PC-3 (cell line): ENCODE measurements around the gene LARP4B. TPM values are rescaled to one million over a fixed set of nuclear protein-coding genes. Genes with fewer than 3 reads are reported as not detected.
"Not testable (repeated sequence)": the region's sequence is repeated elsewhere in the genome, so short reads cannot be mapped to it uniquely, and the experiment has no call there.

Source experiments
- ATAC-seq: fragments of 200-7000 bp; cut with Tn5 transposase; 2 replicates; pipeline ENCODE4 v1.9.1; 2020; ENCODE audit warnings: mild to moderate bottlenecking, moderate library complexity
- BruUV-seq: library from RNA; stranded (reverse); fragments of 400-500 nt; replicated peaks from 2 replicates; lab custom pipeline; 2021; lab: Mats Ljungman, UMichigan
- CTCF ChIA-PET: fragments of 300-600 bp; sonication (Branson Sonifier 250); formaldehyde crosslinking; loops from one replicate; lab custom pipeline; 2022; ENCODE audit warnings: antibody characterized with exemption; lab: Charles Lee
- POLR2A ChIA-PET: fragments of 300-600 bp; sonication (Branson Sonifier 250); formaldehyde crosslinking; loops from one replicate; lab custom pipeline; 2022; ENCODE audit warnings: antibody characterized with exemption; ENCODE audit not compliant: unreplicated experiment; lab: Charles Lee
- DNase-seq: peaks from one replicate; pipeline ENCODE4 v3.0.0-alpha.2; 2015
- H2AFZ ChIP-seq: fragments of 300-600 bp; sonication (generic); 2 replicates; pipeline ENCODE4 v1.6.0; 2016; ENCODE audit warnings: antibody characterized with exemption, low read length
- H3F3A ChIP-seq: fragments of 300-600 bp; sonication (generic); one replicate; pipeline ENCODE4 v1.6.0; 2017; ENCODE audit warnings: antibody characterized with exemption, low read length, control low read depth, mild to moderate bottlenecking; ENCODE audit not compliant: unreplicated experiment
- H3K27ac ChIP-seq: fragments of 300-600 bp; sonication (generic); 2 replicates; pipeline ENCODE4 v1.5.1; 2016; ENCODE audit warnings: mild to moderate bottlenecking, low read length
- H3K27me3 ChIP-seq: fragments of 300-600 bp; sonication (generic); 2 replicates; pipeline ENCODE4 v1.6.1; 2016; ENCODE audit warnings: low read length, mixed read lengths
- H3K36me3 ChIP-seq: fragments of 300-600 bp; sonication (generic); 2 replicates; pipeline ENCODE4 v1.6.1; 2016; ENCODE audit warnings: low read depth, mixed run types, low read length, mixed read lengths
- H3K4me1 ChIP-seq: fragments of 300-600 bp; sonication (generic); 2 replicates; pipeline ENCODE4 v1.5.1; 2016; ENCODE audit warnings: low read length; ENCODE audit not compliant: insufficient read depth
- H3K4me2 ChIP-seq: fragments of 300-600 bp; sonication (generic); 2 replicates; pipeline ENCODE4 v1.6.0; 2016; ENCODE audit warnings: low read length
- H3K4me3 ChIP-seq: fragments of 300-600 bp; sonication (generic); 2 replicates; pipeline ENCODE4 v1.5.1; 2016; ENCODE audit warnings: mild to moderate bottlenecking, low read length, mixed read lengths
- H3K79me2 ChIP-seq: fragments of 300-600 bp; sonication (generic); 2 replicates; pipeline ENCODE4 v1.6.1; 2017; ENCODE audit warnings: low read length, mixed read lengths
- H3K9ac ChIP-seq: fragments of 300-600 bp; sonication (generic); 2 replicates; pipeline ENCODE4 v1.6.0; 2016; ENCODE audit warnings: mild to moderate bottlenecking, low read length
- H3K9me2 ChIP-seq: fragments of 300-600 bp; sonication (generic); replicated peaks from 2 replicates; pipeline ENCODE4 v1.6.1; 2016; ENCODE audit warnings: mixed run types, low read length, mixed read lengths
- H3K9me3 ChIP-seq: fragments of 300-600 bp; sonication (generic); 2 replicates; pipeline ENCODE4 v1.6.1; 2016; ENCODE audit warnings: low read length, mixed read lengths
- H4K20me1 ChIP-seq: fragments of 300-600 bp; sonication (generic); 2 replicates; pipeline ENCODE4 v1.6.1; 2016; ENCODE audit warnings: low read length, mixed read lengths
- EZH2 ChIP-seq: fragments of 300-600 bp; sonication (generic); IDR thresholded peaks from one replicate; pipeline ENCODE4 v1.6.1; 2017; ENCODE audit warnings: antibody characterized with exemption, mild to moderate bottlenecking, low read length; ENCODE audit not compliant: unreplicated experiment
- EZH2phosphoT487 ChIP-seq: fragments of 300-600 bp; sonication (generic); IDR thresholded peaks from 2 replicates; pipeline ENCODE4 v1.6.1; 2018; ENCODE audit warnings: mild to moderate bottlenecking, antibody characterized with exemption, low read length, borderline replicate concordance
- intact Hi-C: fragments of 100-400 bp; cut with micrococcal nuclease; formaldehyde crosslinking; loops from 2 replicates; pipeline ENCODE4 v1.9.0; 2023
- total RNA-seq: library from RNA; depleted of rRNA; stranded (reverse); fragments of >200 nt; gene quantifications from 2 replicates; pipeline ENCODE4 v1.2.3, GENCODE V29; 2014
- TF ChIP-seq, protein P1 (sequence below): fragments of 300-600 bp; sonication (generic); conservative IDR thresholded peaks from 2 replicates; pipeline ENCODE4 v1.5.1; 2017; ENCODE audit warnings: antibody characterized with exemption, low read depth, mild to moderate bottlenecking, low read length

LARP4B gene
- total RNA-seq, 1 experiment from 2014 or later = 33.9 TPM

DNA sequence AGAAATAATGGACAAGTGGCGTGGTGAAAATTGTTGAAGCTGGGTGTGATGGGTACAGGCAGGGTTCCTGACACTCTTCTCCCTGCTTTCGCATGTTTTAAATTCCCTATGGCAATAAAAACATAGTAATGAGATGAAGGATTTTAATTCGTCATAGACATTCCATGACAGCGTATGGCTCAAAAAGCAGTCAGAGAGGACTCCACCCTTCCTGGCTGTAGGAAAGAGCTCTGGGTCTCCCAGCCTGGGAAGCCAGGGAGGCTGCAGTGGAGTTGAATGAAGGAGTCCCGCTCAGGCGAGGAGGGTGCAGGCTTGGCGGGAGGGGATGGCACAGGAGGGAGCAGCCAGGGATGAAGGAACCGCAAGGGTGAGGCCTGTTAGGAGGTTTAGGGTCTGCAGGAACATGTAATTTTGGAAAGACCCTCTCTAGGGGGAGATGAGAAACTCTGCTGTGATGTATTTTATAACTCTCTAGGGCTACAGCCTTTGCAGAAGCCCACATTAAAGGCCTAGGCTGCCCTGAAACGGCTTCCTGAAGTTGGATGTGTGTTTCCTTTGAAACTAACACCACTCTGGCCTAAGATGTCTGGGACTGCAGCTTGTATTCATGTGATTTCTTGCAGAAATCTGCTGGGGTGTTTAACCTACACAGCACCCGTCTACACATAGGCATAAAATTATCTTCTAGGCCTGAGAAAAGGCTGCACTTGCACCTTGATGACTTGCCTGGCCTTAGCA, 7.6 kb upstream of the LARP4B start:
- TF ChIP-seq EZH2 (no peak), EZH2phosphoT487 (no peak)
- TF ChIP-seq, protein P1, sequence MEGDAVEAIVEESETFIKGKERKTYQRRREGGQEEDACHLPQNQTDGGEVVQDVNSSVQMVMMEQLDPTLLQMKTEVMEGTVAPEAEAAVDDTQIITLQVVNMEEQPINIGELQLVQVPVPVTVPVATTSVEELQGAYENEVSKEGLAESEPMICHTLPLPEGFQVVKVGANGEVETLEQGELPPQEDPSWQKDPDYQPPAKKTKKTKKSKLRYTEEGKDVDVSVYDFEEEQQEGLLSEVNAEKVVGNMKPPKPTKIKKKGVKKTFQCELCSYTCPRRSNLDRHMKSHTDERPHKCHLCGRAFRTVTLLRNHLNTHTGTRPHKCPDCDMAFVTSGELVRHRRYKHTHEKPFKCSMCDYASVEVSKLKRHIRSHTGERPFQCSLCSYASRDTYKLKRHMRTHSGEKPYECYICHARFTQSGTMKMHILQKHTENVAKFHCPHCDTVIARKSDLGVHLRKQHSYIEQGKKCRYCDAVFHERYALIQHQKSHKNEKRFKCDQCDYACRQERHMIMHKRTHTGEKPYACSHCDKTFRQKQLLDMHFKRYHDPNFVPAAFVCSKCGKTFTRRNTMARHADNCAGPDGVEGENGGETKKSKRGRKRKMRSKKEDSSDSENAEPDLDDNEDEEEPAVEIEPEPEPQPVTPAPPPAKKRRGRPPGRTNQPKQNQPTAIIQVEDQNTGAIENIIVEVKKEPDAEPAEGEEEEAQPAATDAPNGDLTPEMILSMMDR = no peak
- H2AFZ ChIP-seq = no peak overlapping the region
- no peaks in the 10 kb centered on the region for H3K9me2 ChIP-seq
- no peak for DNase-seq
- no peaks in the 10 kb centered on the region for H3K9me3 ChIP-seq
- ChIA-PET POLR2A (no interaction called here), CTCF (no interaction called here)
- no peaks in the 10 kb centered on the region for H3K27me3 ChIP-seq
- no peaks in the 10 kb centered on the region for H3K79me2 ChIP-seq
- no peaks in the 10 kb centered on the region for H4K20me1 ChIP-seq
- H3K4me2 ChIP-seq = no peak overlapping the region
- intact Hi-C loops = no loop called here
- H3K9ac ChIP-seq = no peak overlapping the region
- no TSS peak for BruUV-seq
- H3K36me3 ChIP-seq = no peaks in the 10 kb centered on the region
- H3K4me1 ChIP-seq = no peaks in the 10 kb centered on the region
- H3K27ac ChIP-seq = no peak overlapping the region
- ATAC-seq = no peak
- no peak overlapping the region for H3K4me3 ChIP-seq
- no peaks in the 10 kb centered on the region for H3F3A ChIP-seq

DNA sequence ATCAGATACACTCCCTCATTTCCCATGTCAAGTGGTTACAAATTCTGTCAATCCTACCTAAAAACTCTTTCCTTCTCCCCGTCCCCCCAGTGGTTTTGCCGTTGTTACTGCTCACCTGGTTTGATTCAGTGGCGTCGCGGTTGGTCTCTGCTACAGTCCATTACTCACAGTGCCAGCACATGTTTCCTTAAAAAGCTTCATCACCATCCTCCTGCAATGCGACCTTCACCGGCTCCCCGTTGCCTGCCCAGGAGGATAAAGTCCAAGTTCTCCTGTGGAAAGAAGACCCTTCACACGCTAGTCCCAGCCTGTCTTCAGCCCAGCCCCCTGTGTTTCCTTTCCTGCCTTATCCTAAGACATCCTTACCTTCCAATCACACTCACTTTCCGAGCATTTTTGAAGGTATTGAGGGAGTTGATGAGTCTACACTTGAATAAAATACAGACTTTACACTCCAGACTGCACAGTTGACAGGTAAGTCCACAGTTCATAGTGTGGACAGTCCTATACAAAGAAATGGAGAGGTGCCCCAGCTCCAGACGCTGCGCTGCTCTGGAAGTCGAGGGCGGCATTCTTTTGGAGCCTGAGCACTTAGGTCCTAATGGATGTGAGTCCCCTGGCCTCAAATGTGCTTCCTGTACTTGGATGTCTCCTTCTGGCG, 3.4 kb upstream of the LARP4B start:
- no peak for DNase-seq
- H3K36me3 ChIP-seq = no peaks in the 10 kb centered on the region
- no peaks in the 10 kb centered on the region for H3F3A ChIP-seq
- H3K79me2 ChIP-seq = peaks cover 8% of the 10 kb centered on the region
- no peak for TF ChIP-seq EZH2phosphoT487
- TF ChIP-seq EZH2 = no peak
- TF ChIP-seq, protein P1 = no peak
- H3K27ac ChIP-seq = no peak overlapping the region
- BruUV-seq = no TSS peak
- peaks cover 3% of the 10 kb centered on the region; the same call in 1 of the 2 replicates for H3K4me1 ChIP-seq
- H3K27me3 ChIP-seq = no peaks in the 10 kb centered on the region
- ChIA-PET POLR2A (no interaction called here), CTCF (no interaction called here)
- H3K9ac ChIP-seq = no peak overlapping the region
- no peak for ATAC-seq
- no peaks in the 10 kb centered on the region for H3K9me3 ChIP-seq
- no peak overlapping the region for H2AFZ ChIP-seq
- peaks cover 7% of the 10 kb centered on the region for H4K20me1 ChIP-seq
- no peak overlapping the region for H3K4me3 ChIP-seq
- intact Hi-C loops = loop anchor here (5.0 kb wide), 1 partner anchor 52 kb away; the partner anchor contains the start of gene GTPBP4
- no peak overlapping the region for H3K4me2 ChIP-seq
- H3K9me2 ChIP-seq = no peaks in the 10 kb centered on the region

DNA sequence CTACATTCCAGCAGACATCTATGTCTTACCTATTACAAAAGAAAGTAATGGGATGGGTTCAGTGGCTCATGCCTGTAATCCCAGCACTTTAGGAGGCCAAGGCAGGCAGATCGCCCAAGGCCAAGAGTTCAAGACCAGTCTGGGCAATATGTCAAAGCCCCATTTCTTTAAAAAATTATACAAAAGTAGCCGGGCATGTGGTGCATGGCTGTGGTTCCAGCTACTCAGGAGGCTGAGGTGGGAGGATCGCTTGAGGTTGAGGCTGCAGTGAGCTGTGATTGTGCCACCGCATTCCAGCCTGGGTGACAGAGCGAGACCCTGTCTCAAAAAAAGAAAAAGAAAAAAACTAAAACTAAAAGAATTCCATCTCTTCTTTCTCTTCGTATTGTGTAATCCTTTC, 2.7 kb upstream of the LARP4B start:
- H3K9me3 ChIP-seq, BruUV-seq, H3K4me1 ChIP-seq, POLR2A ChIA-PET, H3K27me3 ChIP-seq, H3K4me2 ChIP-seq, H3K9me2 ChIP-seq, H2AFZ ChIP-seq, ATAC-seq, H3K4me3 ChIP-seq, H3K36me3 ChIP-seq, CTCF ChIA-PET, H3F3A ChIP-seq, DNase-seq, H3K27ac ChIP-seq, H3K9ac ChIP-seq: not testable (repeated sequence)
- Histone ChIP-seq H4K20me1 (peaks cover 14% of the 10 kb centered on the region), H3K79me2 (peaks cover 16% of the 10 kb centered on the region)
- intact Hi-C loops = loop anchor here (5.0 kb wide), 1 partner anchor 53 kb away; the partner anchor contains the start of gene GTPBP4
